ENCODE data around the gene LHPP. TPM values are rescaled to one million over a fixed set of nuclear protein-coding genes. Genes with fewer than 3 reads are reported as not detected.

Gene LHPP
- total RNA-seq, 2 donors from 2014 or later = 4.9 to 9.9 TPM

GRCh38 chr10:124576526-124577420 is 115.2 kb downstream of the LHPP start:
- 79 to 84% methylated on average over 11 to 20 of the region's 20 CpGs for WGBS, 2 donors
- TF ChIP-seq POLR2A (IDR thresholded peaks at IDR 0.05) = no peak
- no peak for TF ChIP-seq CTCF (IDR thresholded peaks at IDR 0.05)
- no peak for DNase-seq

DNA sequence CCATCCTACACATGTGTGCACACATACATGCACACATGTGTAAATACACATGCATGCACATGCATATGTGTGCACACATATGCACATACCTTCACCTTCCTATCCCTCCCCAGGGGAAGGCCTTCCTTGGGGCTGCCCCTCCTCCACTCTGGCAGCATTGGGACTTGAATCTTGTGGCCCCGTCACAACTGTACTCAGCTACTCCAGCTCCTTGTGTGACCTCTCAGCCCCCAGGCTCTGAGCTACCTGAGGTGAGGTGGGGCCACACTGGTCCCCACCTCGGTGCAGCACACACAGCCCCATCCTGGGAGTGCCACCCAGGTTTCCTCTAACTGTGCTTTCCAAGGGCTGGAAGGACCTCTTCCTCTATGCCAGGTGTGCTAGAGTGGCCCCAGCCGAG is 116.0 kb downstream of the LHPP start:
- no peaks in the 10 kb centered on the region for H3K4me1 ChIP-seq
- H3K27ac ChIP-seq = no peak overlapping the region
- intact Hi-C loops (cut with DNase I) = no loop called here
- no peaks in the 10 kb centered on the region for H3K27me3 ChIP-seq
- 82 to 85% methylated on average over 2 to 3 of the region's 3 CpGs for WGBS, 2 donors
- no peak for ATAC-seq
- no peaks in the 10 kb centered on the region for H3K36me3 ChIP-seq (replicated peaks in 1 of 2; ENCODE audit: insufficient read depth in 1 of 2, low read depth in 2 of 2)
- DNase-seq = no peak
- H3K9me3 ChIP-seq = no peaks in the 10 kb centered on the region
- H3K4me3 ChIP-seq = no peak overlapping the region
- TF ChIP-seq POLR2A (IDR thresholded peaks at IDR 0.05) (no peak), CTCF (IDR thresholded peaks at IDR 0.05) (no peak)

More at GRCh38 chr10:124576526-124577420, 115.2 kb downstream of the LHPP start:
- Histone ChIP-seq H3K27me3 (no peaks in the 10 kb centered on the region), H3K36me3 (replicated peaks in 1 of 2; ENCODE audit: insufficient read depth in 1 of 2, low read depth in 2 of 2) (no peaks in the 10 kb centered on the region), H3K4me1 (no peaks in the 10 kb centered on the region), H3K4me3 (no peak overlapping the region), H3K27ac (no peak overlapping the region), H3K9me3 (no peaks in the 10 kb centered on the region)
- ATAC-seq = no peak
- intact Hi-C loops (cut with DNase I) = no loop called here

DNA sequence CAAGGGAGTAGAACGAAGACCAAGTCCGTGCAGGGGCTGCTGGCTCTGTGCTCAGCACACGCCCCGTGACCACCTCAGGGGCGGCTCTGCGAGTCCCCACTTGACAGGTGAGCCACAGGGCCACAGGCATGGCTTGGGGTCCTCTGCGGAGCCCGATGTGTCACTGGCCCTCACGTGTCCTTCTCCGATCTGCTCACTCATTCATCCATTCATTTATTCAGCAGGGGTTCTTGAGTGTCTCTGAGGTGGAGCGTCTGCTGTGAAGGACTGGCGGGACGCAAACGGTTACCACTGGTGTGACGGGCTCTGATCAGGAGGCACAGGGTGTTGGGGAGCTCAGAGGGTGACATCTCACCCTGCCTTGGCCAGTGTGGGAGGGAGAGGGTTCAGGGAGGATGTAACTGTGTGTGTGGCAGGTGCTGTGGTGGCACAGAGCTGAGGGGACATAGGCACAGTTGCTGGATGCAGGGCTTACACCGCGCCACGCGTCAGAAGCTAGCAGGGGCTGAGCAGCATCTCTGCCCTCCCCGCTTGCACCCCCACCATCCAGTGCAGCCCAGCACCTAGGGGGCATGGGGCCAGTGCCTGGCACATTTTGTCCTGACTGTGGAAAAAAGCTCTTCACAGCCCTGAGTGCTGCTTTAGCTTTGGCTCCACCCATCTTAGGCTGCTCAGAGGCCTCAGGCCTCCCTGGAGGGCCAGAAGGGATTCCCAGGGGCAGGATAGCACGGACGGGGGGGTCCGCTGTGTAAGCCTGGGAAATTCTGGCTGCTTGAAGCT is 116.8 kb downstream of the LHPP start:
- 92% methylated on average over 17 to 23 of the region's 23 CpGs for WGBS, 2 donors
- H3K4me3 ChIP-seq = no peak overlapping the region

GRCh38 chr10:124579011-124579399 is 117.4 kb downstream of the LHPP start:
- Histone ChIP-seq H3K4me3 (no peak overlapping the region), H3K27ac (no peak overlapping the region), H3K36me3 (replicated peaks in 1 of 2; ENCODE audit: insufficient read depth in 1 of 2, low read depth in 2 of 2) (no peaks in the 10 kb centered on the region), H3K27me3 (no peaks in the 10 kb centered on the region), H3K9me3 (no peaks in the 10 kb centered on the region), H3K4me1 (no peaks in the 10 kb centered on the region)
- 92 to 100% methylated on average over 4 to 16 of the region's 16 CpGs for WGBS, 2 donors
- DNase-seq (no peak), ATAC-seq (no peak)
- intact Hi-C loops (cut with DNase I) = no loop called here
- TF ChIP-seq CTCF (IDR thresholded peaks at IDR 0.05) (no peak), POLR2A (IDR thresholded peaks at IDR 0.05) (no peak)

More for the DNA sequence above, 116.8 kb downstream of the LHPP start:
- H3K27ac ChIP-seq = no peak overlapping the region
- intact Hi-C loops (cut with DNase I) = no loop called here
- no peaks in the 10 kb centered on the region for H3K36me3 ChIP-seq (replicated peaks in 1 of 2; ENCODE audit: insufficient read depth in 1 of 2, low read depth in 2 of 2)
- H3K9me3 ChIP-seq = no peaks in the 10 kb centered on the region
- TF ChIP-seq POLR2A (IDR thresholded peaks at IDR 0.05) (no peak), CTCF (IDR thresholded peaks at IDR 0.05) (no peak)
- no peaks in the 10 kb centered on the region for H3K27me3 ChIP-seq
- H3K4me1 ChIP-seq = no peaks in the 10 kb centered on the region
- no peak for DNase-seq
- ATAC-seq = no peak
